Adipose tissue (tissue), 3 donors: ENCODE measurements around the gene CLCA4. TPM values are rescaled to one million over a fixed set of nuclear protein-coding genes. Genes with fewer than 3 reads are reported as not detected.
"Not testable (repeated sequence)": the region's sequence is repeated elsewhere in the genome, so short reads cannot be mapped to it uniquely, and the experiment has no call there.

Experiments used
- H3K27ac ChIP-seq: one replicate; pipeline ENCODE4 v1.5.1; 2013; ENCODE audit warnings: low read depth, low read length
- WGBS, 3 donors: extraction: QIAGEN DNeasy Blood & Tissue Kit; methylation state at CpG; one replicate each; pipeline ENCODE4 v1.1.7; 2013; 5-methylcytosine and 5-hydroxymethylcytosine counted together
- polyA plus RNA-seq, 3 donors: library from polyadenylated mRNA; stranded (reverse); fragments of 200-250 nt; gene quantifications; one replicate each; pipeline ENCODE4 v1.2.3, GENCODE V29; 2013
- donor health status: healthy with polysubstance abuse.
- donor health status: Bipolar disorder and iron deficiency.
- donor health status: healthy.

The CLCA4 gene, protein sequence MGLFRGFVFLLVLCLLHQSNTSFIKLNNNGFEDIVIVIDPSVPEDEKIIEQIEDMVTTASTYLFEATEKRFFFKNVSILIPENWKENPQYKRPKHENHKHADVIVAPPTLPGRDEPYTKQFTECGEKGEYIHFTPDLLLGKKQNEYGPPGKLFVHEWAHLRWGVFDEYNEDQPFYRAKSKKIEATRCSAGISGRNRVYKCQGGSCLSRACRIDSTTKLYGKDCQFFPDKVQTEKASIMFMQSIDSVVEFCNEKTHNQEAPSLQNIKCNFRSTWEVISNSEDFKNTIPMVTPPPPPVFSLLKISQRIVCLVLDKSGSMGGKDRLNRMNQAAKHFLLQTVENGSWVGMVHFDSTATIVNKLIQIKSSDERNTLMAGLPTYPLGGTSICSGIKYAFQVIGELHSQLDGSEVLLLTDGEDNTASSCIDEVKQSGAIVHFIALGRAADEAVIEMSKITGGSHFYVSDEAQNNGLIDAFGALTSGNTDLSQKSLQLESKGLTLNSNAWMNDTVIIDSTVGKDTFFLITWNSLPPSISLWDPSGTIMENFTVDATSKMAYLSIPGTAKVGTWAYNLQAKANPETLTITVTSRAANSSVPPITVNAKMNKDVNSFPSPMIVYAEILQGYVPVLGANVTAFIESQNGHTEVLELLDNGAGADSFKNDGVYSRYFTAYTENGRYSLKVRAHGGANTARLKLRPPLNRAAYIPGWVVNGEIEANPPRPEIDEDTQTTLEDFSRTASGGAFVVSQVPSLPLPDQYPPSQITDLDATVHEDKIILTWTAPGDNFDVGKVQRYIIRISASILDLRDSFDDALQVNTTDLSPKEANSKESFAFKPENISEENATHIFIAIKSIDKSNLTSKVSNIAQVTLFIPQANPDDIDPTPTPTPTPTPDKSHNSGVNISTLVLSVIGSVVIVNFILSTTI
- under 1 TPM in 2 of 3 donors, not detected in 1; 0.11 to 0.49 TPM for polyA plus RNA-seq

DNA sequence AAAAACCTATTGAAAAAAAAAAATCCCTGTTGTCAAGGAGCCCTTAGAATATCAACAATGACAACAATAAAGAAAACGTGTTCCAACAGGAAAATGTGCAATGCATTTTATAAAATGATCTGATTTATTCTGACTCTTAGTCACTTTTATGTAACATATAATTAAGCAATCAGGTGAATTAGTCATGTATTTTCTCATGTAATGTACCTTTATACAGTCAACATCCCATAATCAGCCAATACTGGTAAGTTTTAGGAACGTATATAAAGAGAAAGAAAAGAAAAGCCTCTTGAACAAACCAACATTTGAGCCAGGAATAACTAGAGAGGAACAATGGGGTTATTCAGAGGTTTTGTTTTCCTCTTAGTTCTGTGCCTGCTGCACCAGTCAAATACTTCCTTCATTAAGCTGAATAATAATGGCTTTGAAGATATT lies at the start of gene CLCA4:
TSS of gene CLCA4 (plus strand) at position 292 of the 435 bp plus-strand sequence. CDS start at position 334, 42 bp downstream.
- no peak within 1 kb of the TSS for H3K27ac ChIP-seq
- WGBS, 3 donors: 19 to 33% (median 26%) methylated on average over 2 of the region's 2 CpGs

GRCh38 chr1:86498281-86498680 lies 48.6 kb upstream of the CLCA4 start:
- 54 to 70% (median 66%) methylated on average over 3 of the region's 3 CpGs for WGBS, 3 donors
- no peak overlapping the region for H3K27ac ChIP-seq

DNA sequence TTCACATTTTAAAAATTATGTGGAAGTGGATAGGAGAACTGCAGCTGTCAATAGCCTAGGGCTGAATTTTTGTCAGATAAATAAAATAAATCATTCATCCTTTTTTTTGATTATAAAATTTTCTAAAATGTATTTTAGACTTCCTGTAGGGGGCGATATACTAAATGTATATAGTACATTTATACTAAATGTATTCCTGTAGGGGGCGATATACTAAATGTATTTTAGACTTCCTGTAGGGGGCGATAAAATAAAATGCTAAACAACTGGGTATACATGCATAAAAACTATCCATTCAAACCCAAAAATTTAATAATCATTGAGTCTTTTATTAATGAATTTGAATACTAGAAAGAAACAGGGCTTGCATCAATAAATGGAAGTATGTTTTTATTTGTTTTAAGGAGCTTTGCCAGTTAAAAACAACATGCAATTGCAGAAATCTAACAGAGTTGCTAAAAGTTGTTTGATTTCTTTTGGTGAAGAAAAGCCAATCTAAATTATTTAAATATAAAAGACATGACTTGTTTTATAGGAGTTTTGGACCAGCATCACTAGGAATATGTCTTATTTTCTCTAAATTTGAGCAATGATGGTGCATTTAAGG lies 46.8 kb upstream of the CLCA4 start:
- H3K27ac ChIP-seq: no peak overlapping the region
- WGBS, 3 donors: 16 to 17% (median 17%) methylated on average over 3 of the region's 3 CpGs

- H3K27ac ChIP-seq: no peak overlapping the region
- WGBS, 3 donors: 59 to 74% (median 59%) methylated on average over 2 of the region's 2 CpGs
Observed at GRCh38 chr1:86500714-86501113, 46.2 kb upstream of the CLCA4 start.

GRCh38 chr1:86502125-86502646 lies 44.7 kb upstream of the CLCA4 start:
- H3K27ac ChIP-seq: not testable (repeated sequence)
- WGBS, 3 donors: 22 to 52% (median 40%) methylated on average over 16 of the region's 16 CpGs

GRCh38 chr1:86502721-86503405 lies 44.0 kb upstream of the CLCA4 start:
- no peak overlapping the region for H3K27ac ChIP-seq
- WGBS, 3 donors: 30 to 50% (median 43%) methylated on average over 18 of the region's 18 CpGs

DNA sequence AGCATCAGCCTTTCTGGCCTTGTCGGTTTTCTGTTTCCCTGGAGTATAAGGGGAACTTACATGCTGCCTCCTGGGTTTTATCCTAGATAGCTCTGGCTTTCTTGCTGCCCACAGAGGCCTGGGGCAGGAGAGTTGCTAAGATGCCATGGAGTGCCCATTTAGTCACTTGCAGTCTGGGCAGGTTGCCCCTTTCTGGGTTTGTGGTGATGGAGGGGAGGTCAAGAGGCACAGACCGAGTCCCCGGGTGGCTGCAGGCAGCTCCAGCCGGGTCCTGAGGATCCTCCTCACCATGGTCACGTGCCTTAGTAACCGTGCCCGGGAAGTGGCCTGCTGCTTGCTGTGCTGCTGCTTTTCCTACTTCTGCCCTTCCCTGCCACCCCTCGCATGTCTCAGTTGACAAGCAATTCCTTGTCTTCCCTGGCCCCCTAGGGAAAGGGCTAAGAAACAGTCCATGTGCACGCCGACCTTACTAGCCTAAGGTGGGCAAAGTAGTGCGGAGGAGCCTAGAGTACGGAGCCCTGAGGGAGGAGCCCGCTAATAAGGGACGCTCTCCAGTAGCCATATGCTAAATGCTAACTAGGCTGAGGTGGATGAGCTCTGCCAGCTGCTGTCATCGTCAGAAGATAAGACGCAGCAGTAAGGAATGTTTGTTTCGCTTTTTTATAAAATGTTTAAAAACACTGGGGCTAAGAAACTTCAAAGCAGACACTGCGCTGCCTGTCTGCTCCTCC lies 43.3 kb upstream of the CLCA4 start:
- H3K27ac ChIP-seq: no peak overlapping the region
- WGBS, 3 donors: 35 to 41% (median 39%) methylated on average over 18 of the region's 18 CpGs

DNA sequence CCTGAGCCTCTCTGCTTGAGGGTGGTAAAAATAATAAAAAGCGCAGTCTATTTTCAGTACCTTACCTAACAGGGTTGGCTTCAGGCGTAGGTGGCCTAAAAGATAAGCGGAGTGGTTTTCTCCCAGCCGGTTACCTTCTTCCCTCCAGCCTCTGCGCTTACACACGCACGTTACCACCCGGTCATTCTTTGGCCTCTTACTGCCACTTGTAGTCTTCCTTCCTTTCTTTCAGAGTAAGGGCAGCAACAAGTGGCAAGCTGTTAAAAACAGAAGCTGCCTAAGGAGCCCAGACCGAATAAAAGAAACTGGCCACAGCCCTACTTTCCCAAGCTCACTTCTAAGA lies 42.8 kb upstream of the CLCA4 start:
- 30 to 65% (median 43%) methylated on average over 9 of the region's 9 CpGs for WGBS, 3 donors
- no peak overlapping the region for H3K27ac ChIP-seq

DNA sequence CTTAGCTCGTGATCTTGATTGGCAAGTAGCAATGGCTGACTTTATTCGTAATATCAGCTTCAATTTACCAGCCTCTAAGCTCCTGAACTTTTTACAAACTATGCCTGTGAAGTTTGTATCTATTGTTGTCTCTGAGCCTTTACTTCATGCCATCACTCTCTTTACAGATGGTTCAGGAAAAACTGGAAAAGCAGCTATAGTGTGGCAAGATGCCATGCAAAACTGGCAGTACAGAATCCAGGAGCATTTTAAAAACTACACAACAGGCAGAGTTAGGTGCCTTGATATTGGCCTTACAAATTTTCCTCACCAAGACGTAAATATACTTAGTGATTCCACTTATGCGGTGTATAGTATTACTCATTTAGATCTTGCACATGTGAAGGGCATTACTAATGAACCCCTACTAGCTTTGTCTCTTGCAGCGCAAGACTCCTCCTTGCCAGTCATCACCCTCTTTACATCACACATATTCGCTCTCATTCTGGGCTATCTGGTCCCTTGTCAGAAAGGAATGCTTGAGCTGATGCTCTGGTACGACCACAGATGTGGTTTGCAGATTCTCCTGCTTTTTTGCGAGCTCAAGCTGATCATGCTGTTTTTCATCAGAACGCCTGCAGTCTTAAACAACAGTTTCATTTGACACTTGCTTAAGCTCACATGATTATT lies 41.8 kb upstream of the CLCA4 start:
- 69 to 91% (median 87%) methylated on average over 9 of the region's 9 CpGs for WGBS, 3 donors
- H3K27ac ChIP-seq: no peak overlapping the region

DNA sequence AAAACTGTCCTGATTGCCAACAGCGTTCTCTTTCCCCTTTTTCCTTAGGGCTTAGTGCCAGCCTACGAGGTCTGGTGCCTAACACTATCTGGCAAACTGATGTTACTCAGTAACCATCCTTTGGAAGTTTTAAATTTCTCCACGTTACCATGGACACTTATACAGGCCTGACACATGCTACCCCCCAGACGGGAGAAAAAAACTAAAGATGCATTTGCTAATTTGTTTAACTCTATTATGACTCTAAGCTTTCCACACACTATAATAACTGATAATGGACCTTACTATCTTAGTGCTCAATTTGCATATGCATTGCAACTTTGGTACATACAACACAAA lies 41.3 kb upstream of the CLCA4 start:
- 55 to 76% (median 69%) methylated on average over 4 of the region's 4 CpGs for WGBS, 3 donors

DNA sequence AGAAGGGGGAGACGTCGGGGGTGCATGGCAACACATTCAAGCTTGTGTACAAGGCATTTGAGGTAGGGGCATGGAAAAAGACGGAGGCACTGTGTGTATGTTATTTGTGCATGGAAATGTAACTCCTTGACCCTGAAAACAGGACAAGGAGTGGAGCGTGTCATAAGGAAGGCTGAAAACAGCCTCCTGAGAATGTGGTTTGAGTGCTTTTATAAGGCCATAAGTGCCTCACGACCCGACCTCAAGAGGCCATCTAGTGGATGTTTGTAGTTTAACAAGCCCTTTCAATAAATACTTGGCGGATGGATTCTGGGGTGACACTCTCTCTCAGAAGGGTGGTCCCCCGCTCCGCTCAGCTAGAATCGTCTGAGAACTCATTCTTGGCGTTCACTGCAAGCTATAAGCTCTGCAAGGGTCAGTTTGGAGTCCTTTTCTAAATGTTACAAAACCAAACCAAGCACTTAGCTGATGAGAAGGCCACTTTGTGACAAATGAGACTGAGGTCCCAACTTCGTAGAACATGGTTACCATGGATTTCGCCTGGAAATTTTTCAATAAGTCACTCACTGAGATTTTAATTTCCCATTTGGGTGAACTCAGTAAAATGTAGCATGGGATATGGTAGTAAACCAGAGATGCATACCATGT lies 38.8 kb upstream of the CLCA4 start:
- no peak overlapping the region for H3K27ac ChIP-seq
- WGBS, 3 donors: 39 to 49% (median 43%) methylated on average over 13 of the region's 13 CpGs

More for the DNA sequence above, 41.3 kb upstream of the CLCA4 start:
- no peak overlapping the region for H3K27ac ChIP-seq

DNA sequence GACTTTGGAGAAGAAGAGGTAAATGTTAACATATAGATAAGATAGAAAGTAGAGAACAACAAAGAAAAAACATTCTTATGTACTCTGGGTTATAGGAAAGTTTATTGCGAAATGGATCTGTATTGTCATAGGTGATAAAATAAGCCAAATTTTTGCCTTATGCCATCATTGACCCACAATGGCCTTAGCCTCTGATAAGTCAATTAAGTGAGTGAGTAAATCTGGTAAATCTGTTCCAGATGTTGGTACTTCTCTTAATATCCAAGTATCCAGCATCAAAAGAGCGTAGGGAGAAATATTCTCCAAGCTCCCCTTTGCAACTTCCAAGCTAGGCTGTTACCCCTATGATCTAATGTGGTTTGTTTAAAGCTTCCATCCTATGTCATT lies 38.3 kb upstream of the CLCA4 start:
- H3K27ac ChIP-seq: no peak overlapping the region
- WGBS, 3 donors: 70 to 89% (median 78%) methylated on average over 2 of the region's 2 CpGs

- 43 to 68% (median 59%) methylated on average over 2 of the region's 2 CpGs for WGBS, 3 donors
Observed at GRCh38 chr1:86515597-86515996, 31.3 kb upstream of the CLCA4 start.

GRCh38 chr1:86516335-86516734 lies 30.5 kb upstream of the CLCA4 start:
- no peak overlapping the region for H3K27ac ChIP-seq
- 80 to 94% (median 92%) methylated on average over 1 of the region's 1 CpG for WGBS, 3 donors

More at GRCh38 chr1:86515597-86515996, 31.3 kb upstream of the CLCA4 start:
- H3K27ac ChIP-seq: no peak overlapping the region

DNA sequence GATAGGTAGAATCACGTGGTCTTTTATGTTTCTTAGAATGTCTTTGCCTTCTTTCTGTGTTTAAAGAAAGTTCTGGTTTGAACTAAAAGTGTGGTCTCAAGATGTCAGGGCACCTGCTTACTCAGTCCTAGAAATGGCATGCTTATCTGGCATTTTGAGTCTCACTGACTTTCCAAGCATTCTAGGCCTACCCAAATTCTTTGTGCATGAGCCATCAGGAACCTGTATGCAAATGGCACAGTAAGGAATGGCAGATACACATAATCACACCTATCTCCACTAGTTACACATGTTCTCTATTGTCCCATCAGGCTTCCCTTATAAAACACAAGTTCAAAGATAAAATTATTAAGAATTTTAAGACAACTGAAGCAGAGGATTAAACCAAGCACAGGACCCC lies 29.5 kb upstream of the CLCA4 start:
- H3K27ac ChIP-seq: no peak overlapping the region
- 65 to 66% (median 65%) methylated on average over 1 of the region's 1 CpG for WGBS, 3 donors

DNA sequence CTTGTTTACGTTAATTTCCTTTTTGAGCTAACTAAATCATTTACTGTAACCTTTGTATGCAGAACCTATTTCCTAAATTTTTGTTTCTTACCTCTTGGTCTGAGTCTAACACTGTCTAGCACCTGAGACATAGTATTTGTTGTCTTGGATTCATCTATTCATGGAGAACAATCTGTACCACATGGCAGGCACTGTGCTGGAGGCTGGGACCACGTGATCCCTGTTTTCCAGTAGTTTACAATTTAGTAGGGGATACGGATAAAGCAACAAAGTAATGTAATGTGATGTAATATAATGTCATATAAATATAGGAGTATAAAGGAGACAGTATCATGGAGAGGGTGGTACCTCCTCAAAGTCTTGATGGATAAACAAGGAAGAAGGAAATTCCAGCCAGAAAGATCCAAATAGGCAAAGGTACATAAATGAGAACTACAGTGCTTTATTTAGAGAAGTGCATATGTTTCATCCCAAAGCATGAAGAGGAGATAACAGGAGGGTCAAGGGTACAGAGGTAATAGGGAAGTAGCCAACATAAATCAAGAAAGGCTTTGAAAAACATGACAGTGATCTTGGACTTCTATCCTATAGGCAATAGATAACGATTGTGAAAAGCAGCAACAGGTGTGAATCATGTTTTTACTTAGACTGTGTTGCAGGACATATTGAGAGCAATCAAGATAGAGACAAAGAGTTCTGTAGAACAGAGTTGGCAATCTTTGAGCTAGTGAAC lies 25.9 kb upstream of the CLCA4 start:
- H3K27ac ChIP-seq: no peak overlapping the region
- WGBS, 3 donors: 74 to 85% (median 82%) methylated on average over 4 of the region's 4 CpGs
